RWPE1 (cell line): Measurements from ENCODE around the gene HIVEP3.

ENCODE experiments used
- CTCF ChIA-PET: fragments of 350-600 bp; sonication (Branson Sonifier 250); formaldehyde crosslinking; extraction: SDS; loops from one replicate; lab custom pipeline; 2021; lab: Yijun Ruan, JAX
- POLR2A ChIA-PET: fragments of 400-600 bp; formaldehyde crosslinking; extraction: SDS; loops from one replicate; lab custom pipeline; 2020; ENCODE audit warnings: antibody characterized with exemption; ENCODE audit not compliant: low non-redundant PET; lab: Yijun Ruan, JAX
- DNase-seq: peaks from one replicate; pipeline ENCODE4 v3.0.0; 2012; ENCODE audit warnings: low spot score
- H3K27ac ChIP-seq: fragments of 450-650 bp; 2 replicates; pipeline ENCODE4 v1.5.1; 2017
- CTCF ChIP-seq: fragments of 450-650 bp; conservative IDR thresholded peaks from 2 replicates; pipeline ENCODE4 v1.5.1; 2017; ENCODE audit warnings: low read depth, mild to moderate bottlenecking

Gene HIVEP3

GRCh38 chr1:41670217-41670957 lies 248.3 kb downstream of the HIVEP3 start:
- peak; percentile 81 for DNase-seq
- ChIA-PET CTCF (no interaction called here), POLR2A (no interaction called here)
- H3K27ac ChIP-seq = peak overlapping the region; percentile 28; the same call in 1 of the 2 replicates
- no peak for TF ChIP-seq CTCF

- no peak for DNase-seq
- TF ChIP-seq CTCF = no peak
- ChIA-PET POLR2A (no interaction called here), CTCF (interaction anchor here (0.6 kb wide), 1 partner anchor 103 kb away, joined by 3 read pairs; no protein-coding TSS in a partner anchor)
- H3K27ac ChIP-seq = no peak overlapping the region
Measured at GRCh38 chr1:41668967-41669366, 249.8 kb downstream of the HIVEP3 start.

GRCh38 chr1:41668054-41668660 lies 250.6 kb downstream of the HIVEP3 start:
- H3K27ac ChIP-seq = no peak overlapping the region
- no peak for TF ChIP-seq CTCF
- POLR2A ChIA-PET = no interaction called here
- no peak for DNase-seq
- CTCF ChIA-PET = interaction anchor here (0.7 kb wide), 1 partner anchor 10 kb away, joined by 3 read pairs; no protein-coding TSS in a partner anchor

GRCh38 chr1:41666981-41667631 lies 251.6 kb downstream of the HIVEP3 start:
- ChIA-PET POLR2A (no interaction called here), CTCF (interaction anchor here (0.6 to 1.1 kb wide), 2 partner anchors 39 to 116 kb away, joined by 3 to 7 read pairs; no protein-coding TSS in a partner anchor)
- H3K27ac ChIP-seq = peak overlapping the region; percentile 49
- TF ChIP-seq CTCF = no peak
- no peak for DNase-seq

GRCh38 chr1:41665962-41666917 lies 252.5 kb downstream of the HIVEP3 start:
- DNase-seq = no peak
- peak overlapping the region; percentile 49 for H3K27ac ChIP-seq
- no peak for TF ChIP-seq CTCF
- CTCF ChIA-PET = interaction anchor here (0.6 to 1.1 kb wide), 2 partner anchors 40 to 117 kb away, joined by 3 to 7 read pairs; no protein-coding TSS in a partner anchor
- POLR2A ChIA-PET = no interaction called here
